Hypothalamus (tissue), 51 donors: ENCODE results near the gene CR1L.
"Not testable (repeated sequence)": the region's sequence is repeated elsewhere in the genome, so short reads cannot be mapped to it uniquely, and the experiment has no call there.

Experiments used
- DNase-seq, 51 donors: peaks; one replicate each; lab custom pipeline; 2025; lab: John Stamatoyannopoulos, UW

Gene CR1L

GRCh38 chr1:207742850-207743555, 98.1 kb downstream of the CR1L start:
- DNase-seq: no peak

DNA sequence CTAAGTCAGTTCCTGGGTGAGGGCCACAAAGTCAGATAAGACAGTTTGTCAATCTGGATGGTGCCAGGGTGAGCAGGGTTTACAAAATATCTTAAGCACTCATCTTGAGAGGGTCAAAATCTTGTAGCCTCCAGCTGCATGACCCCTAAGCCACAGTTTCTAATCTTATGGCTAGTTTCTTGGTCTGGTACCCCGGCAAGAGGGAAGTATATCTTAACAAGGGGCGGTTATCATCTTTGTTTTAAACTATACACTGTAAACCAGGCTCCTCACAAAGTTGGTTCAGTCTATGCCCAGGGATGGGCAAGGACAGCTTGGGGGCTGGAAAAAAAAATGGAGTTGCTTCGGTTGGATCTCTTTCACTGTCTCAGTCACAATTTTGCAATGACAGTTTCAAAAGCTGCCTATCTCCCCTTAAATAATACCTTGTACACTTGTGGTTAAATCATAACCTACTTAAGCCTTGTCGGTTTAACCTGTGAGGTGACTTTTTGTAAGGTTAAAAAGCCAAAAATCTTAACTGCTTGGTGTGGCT, 99.1 kb downstream of the CR1L start:
- no peak for DNase-seq

DNA sequence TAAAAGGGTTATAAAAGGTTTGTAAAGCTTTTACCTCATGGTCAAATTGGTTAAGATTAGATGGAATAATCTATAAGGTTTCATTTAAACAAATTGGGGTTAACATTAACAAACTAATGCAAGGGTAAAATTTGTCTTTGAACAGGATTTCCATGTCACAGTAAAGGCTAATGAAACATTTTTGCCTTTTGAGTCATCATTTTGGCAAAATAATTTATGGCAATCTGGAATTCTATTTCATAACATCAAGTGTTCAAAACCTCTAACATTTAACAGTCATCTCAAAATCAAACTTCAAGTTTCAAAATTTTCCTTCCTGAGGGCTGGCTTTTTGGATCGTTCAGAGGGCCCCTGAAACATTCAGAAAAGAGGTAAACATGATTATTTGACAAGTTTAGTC, 100.4 kb downstream of the CR1L start:
- DNase-seq: no peak

DNA sequence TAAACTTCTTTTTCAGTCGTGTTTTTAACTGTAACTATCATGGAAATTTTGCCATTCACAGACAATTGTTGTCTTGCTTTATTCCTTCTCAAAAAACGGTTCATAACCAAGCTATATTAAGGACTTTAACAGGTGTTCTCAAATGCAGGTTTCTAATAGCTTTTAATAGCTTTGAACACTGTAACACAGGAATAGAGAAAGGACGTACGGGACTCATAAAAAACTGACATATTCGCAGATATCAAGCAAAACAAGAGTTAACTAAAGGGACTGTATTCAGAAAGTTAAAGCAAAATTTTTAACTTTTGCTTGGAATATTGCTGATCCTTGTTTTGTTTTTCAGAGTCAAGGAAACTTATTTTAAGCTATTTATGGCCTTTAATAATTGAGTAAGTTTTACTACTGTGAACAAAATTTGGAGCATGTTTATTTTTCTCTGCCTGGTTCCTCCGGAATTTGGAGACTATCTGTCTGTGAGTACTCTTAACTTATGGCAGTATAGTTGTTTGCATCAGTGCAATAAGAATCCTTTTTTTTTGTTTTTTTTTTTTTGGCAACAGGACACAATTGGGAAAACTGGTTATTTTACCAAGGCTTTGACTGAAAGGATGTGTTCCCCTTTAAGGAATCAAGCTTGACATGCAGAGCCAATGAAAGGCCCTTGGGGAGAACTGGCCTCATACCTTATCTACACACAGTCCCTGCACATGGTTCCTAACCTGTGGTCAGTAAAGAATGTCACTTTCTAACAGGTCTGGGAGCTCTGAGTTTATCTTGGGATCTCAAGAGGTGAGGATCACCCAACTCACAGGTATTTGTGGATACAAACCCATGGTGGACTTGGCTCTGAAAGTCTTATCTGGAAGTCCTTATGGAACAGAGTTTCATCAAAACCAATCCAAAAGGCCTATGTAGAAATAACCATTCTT, 101.2 kb downstream of the CR1L start:
- no peak for DNase-seq

DNA sequence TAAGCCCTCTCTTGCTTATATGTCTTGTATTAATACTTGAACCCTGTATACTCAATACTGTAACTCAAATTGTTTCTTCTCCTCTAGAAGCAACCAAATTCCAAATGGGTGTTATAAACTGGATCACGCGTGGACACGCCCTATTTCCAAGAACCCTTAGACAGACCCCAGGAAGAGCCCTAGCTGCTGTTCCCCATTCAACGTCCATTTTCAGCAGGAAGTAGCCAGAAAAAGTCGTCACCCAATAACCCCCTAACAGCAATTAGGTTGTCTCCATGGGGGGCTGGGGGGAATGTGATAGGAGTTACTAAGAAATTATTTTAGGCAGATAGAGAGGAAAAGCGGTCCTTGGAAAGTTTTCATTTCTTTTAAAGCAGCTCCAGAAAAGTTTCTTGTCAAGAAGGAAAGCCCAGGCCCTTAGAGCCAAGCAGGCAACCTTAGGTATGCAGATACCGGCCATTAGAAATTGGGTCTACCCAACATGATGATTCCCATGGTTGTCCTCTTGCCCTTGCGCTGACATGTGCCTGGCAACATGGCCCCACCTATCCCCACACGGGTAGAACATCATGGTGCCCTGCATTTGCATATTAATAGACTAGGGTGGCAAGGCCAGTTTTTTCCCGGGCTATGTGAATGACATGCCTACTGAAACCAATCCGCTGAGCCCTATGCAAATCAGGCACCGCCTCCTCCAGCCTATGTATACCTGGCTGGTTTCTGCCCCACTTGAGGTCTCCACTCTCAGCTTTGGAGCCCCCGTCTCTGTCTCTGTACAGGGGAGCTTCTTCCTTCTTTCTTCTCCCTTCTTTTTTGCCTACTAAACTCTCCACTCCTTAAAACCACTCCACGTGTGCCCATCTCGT, 102.9 kb downstream of the CR1L start:
- no peak for DNase-seq

GRCh38 chr1:207748737-207749528, 104.0 kb downstream of the CR1L start:
- DNase-seq: no peak

DNA sequence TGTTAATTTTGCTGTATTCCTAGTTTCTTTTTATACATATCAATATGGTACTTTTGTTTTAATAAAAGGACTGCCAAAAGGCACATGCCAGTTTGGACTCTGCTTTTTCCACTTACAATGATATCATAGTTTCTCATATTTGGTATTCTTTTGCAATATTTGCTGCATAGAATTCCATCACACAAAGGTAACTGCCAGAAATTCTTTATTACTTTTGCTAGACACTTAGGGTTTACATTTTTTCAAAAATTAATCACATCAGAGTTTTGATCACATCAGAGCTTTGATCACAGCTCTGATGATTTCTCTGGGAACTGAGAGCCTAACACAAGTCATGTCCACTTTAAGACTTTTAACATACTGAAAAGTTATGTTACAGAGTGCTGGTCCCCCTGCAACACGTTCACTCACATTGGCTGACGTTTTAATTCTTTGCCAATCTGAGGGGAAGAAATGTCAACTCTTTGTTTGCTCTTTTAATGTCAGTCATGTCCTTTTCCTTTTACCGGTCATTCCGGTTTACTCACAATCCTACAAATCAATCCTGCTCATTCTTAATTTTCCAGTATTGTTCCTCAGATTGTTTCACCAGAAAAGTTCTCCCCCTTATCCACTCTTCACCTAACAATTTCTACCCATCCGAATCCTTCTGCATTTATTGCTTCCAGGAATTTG, 105.8 kb downstream of the CR1L start:
- no peak for DNase-seq

- not testable (repeated sequence) for DNase-seq
These were observed 106.5 kb downstream of the CR1L start for GRCh38 chr1:207751463-207751789.

- DNase-seq: peak; percentile 22 to 96 (median 87)
These were observed 107.0 kb downstream of the CR1L start, which contains the start of gene CD46 for GRCh38 chr1:207751790-207752455. CD46 (plus strand) TSS chr1:207752054; CDS start chr1:207752213, 159 bp downstream.

GRCh38 chr1:207752456-207752998, 107.6 kb downstream of the CR1L start:
- DNase-seq: peak in 14 of 51 donors; percentile 12 to 40 (median 28)

GRCh38 chr1:207753611-207754010, 108.7 kb downstream of the CR1L start:
- DNase-seq: no peak

DNA sequence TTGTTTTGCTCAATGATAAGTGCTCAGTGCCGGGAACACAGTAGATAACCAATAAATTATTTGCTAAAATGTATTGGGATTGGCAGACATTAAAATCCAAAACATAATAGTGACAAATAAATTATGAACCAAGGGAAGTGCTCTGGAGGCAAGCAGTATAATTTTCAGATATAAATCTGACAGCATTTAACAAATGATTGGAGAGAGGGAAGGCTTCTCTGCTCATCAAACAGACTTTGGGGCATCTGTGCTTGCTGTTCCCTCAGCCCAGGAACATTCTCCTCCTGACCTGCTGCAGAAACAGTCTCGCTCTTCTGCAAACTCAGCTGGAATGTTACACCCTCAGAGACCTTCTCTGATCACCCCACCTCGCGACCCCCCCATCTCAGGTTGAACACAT, 109.1 kb downstream of the CR1L start:
- no peak for DNase-seq

- no peak for DNase-seq
These were observed 110.2 kb downstream of the CR1L start for GRCh38 chr1:207754974-207755700.

- no peak for DNase-seq
These were observed 111.1 kb downstream of the CR1L start for GRCh38 chr1:207755846-207756693.

DNA sequence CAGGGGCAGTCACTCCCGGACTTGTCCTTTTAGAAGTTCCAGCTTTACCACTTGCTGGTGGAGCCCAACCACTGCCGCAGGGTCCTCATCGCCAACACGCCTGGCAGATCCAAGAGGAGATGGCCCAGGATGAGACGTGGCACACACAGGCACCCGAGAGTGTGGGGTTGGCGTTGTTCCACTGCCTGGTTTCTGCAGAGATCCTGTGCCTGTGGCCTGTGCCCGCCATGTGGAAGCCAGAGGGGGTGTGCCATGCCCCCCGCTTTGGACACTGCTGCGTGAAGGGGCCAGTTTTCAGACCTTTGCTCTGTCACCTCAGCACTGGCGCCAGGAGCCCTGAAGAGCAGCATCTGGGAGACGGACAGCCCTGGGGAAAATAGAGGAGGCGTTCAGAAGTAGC, 117.7 kb downstream of the CR1L start:
- DNase-seq: no peak

DNA sequence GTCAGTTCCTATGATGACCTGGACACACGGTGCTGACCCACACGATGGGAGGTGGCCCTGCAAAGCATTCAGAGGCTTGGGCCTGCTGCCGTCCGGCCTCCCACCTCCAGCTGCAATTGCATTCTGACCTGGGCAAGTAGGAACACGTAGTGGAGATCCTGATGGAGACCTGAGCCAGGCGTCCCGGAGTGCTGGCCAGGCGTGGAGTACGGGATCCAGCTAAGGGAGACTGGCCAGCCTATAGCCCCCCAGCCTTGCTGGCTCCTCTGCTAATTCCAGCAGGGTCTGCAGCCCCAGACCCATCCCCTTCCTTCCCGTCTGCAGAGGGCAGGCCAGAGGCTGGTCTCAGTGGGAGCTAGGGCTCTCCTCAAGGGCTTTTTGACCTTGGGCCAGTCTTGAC, 118.2 kb downstream of the CR1L start:
- no peak for DNase-seq

- DNase-seq: no peak
These were observed 119.0 kb downstream of the CR1L start for GRCh38 chr1:207763972-207764371.
